ENCODE results near the gene CRIP3. TPM values are rescaled to one million over a fixed set of nuclear protein-coding genes. Genes with fewer than 3 reads are reported as not detected.

CRIP3 gene
- total RNA-seq, 2 donors from 2014 or later = not detected

DNA sequence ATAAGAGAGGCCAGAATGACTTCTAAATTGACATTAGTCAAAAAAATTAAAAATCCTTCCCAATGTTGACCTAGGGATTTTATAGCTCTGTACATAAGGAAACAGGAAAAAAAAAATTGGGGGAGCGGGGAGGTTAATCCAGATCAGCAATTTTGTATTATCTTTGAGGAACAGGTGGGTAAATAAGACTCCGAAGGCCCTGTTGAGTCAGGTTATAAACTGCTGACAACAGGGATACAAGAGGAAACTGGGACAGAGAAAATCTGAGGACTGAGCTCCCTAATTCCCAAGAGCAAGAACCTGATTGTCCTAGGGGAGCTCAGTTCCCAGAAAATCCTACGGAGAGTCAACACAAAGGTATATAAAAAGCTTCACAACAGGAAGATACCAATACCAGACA, 26.8 kb upstream of the CRIP3 start:
- Histone ChIP-seq H3K27me3 (no peaks in the 10 kb centered on the region), H3K4me3 (no peak overlapping the region), H3K36me3 (replicated peaks in 1 of 2; ENCODE audit: insufficient read depth in 1 of 2, low read depth in 2 of 2) (peaks cover 0 to 12% of the 10 kb centered on the region in 2 donors), H3K9me3 (no peaks in the 10 kb centered on the region), H3K4me1 (peaks cover 18% of the 10 kb centered on the region), H3K27ac (peak overlapping the region in 3 of 4 donors; percentile 6 to 54 (median 38))
- 44 to 57% methylated on average over 3 of the region's 3 CpGs for WGBS, 2 donors
- peak in 2 of 4 donors; percentile 23 to 53 for DNase-seq
- ATAC-seq = peak; percentile 82
- no peak for TF ChIP-seq POLR2A (IDR thresholded peaks at IDR 0.05)
- TF ChIP-seq, protein P1, sequence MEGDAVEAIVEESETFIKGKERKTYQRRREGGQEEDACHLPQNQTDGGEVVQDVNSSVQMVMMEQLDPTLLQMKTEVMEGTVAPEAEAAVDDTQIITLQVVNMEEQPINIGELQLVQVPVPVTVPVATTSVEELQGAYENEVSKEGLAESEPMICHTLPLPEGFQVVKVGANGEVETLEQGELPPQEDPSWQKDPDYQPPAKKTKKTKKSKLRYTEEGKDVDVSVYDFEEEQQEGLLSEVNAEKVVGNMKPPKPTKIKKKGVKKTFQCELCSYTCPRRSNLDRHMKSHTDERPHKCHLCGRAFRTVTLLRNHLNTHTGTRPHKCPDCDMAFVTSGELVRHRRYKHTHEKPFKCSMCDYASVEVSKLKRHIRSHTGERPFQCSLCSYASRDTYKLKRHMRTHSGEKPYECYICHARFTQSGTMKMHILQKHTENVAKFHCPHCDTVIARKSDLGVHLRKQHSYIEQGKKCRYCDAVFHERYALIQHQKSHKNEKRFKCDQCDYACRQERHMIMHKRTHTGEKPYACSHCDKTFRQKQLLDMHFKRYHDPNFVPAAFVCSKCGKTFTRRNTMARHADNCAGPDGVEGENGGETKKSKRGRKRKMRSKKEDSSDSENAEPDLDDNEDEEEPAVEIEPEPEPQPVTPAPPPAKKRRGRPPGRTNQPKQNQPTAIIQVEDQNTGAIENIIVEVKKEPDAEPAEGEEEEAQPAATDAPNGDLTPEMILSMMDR (IDR thresholded peaks at IDR 0.05) = no peak
- intact Hi-C loops (cut with DNase I) = loop anchor here (10.0 kb wide), 1 partner anchor 81 kb away; no protein-coding TSS in a partner anchor

DNA sequence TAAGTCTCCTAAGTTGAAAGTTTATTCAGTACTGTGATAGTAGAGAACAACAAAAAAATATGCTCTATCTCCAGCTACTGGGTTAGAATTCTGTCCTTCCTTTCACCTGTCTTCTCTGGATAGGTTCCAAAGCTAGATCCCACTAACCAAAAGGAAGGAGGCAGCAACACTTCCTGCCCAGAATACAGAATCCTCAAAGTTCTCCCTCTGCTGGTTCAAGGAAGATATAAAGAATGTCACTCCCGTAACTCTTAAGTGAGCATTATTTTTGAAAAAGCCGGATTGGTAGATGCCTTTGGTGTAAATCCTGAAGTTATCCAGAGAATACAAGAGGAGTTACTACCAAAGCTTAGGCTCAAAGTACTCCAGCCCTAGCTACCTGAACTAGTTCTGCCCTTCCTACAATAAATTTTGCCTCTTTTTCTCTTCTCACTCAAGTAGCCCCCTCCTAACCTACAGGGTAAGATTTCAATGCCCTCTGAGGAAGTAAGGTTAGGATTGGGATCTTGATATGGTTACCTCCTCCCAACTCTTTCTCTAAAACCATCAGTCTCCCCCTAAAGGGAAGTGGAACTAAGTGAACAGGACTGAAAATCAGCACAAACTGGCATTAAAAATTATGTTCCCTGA, 26.0 kb upstream of the CRIP3 start:
- H3K4me1 ChIP-seq = peaks cover 18% of the 10 kb centered on the region
- H3K9me3 ChIP-seq = no peaks in the 10 kb centered on the region
- peak overlapping the region in 3 of 4 donors; percentile 6 to 54 (median 9) for H3K27ac ChIP-seq
- TF ChIP-seq POLR2A (IDR thresholded peaks at IDR 0.05) = no peak
- TF ChIP-seq, protein P1 (IDR thresholded peaks at IDR 0.05) = peak in 6 of 7 experiments; percentile 13 to 62 (median 52)
- H3K36me3 ChIP-seq (replicated peaks in 1 of 2; ENCODE audit: insufficient read depth in 1 of 2, low read depth in 2 of 2) = peaks cover 0 to 3% of the 10 kb centered on the region in 2 donors
- no peak overlapping the region for H3K4me3 ChIP-seq
- 34 to 48% methylated on average over 2 of the region's 2 CpGs for WGBS, 2 donors
- H3K27me3 ChIP-seq = no peaks in the 10 kb centered on the region
- ATAC-seq (peak; percentile 68), DNase-seq (peak in 1 of 4 donors; percentile 13)
- intact Hi-C loops (cut with DNase I) = loop anchor here (10.0 kb wide), 1 partner anchor 80 kb away; no protein-coding TSS in a partner anchor

DNA sequence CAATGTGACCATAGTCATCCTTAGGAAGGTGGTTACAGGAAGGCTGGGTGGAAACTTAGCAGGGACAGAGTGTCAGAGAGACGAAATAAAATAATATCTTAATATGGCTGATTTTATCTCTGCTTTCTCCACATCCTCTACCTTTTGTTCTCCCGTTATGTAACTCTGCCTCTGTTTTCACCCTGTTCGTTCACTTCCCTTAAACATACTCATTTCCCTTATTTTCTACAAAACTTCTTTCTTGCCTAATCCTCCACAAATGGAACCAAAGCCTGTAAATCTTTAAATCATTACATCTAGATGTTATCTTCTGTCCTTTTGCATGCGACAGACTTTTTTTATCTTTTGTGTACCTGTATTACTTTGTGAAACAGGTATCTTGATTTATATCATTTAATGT, 23.3 kb upstream of the CRIP3 start:
- 67% methylated on average over 4 of the region's 4 CpGs for WGBS, 2 donors

DNA sequence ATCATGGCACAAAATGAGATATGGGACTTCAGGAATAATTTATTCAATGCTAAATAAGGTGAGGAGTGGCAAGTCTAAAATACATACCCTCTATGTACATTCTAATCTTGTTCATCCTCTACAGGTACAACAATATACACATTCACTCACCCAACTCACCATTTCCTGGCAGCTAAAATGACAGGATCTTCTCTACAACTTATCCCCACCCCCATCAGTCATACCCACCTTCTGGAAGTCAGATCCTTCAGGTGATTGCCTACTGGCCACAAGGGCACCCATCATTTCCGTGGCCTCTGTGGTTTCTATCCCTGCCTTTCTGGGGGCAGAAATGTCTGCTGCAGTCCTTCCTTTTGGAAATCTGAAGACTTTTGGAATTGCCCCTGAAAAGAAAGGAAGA, 22.8 kb upstream of the CRIP3 start:
- no peak overlapping the region for H3K27ac ChIP-seq
- no peaks in the 10 kb centered on the region for H3K27me3 ChIP-seq
- no peak for ATAC-seq
- WGBS, 2 donors = 74 to 79% methylated on average over 1 of the region's 1 CpG
- no peak for TF ChIP-seq POLR2A (IDR thresholded peaks at IDR 0.05)
- TF ChIP-seq, protein P1 (IDR thresholded peaks at IDR 0.05) = no peak
- H3K9me3 ChIP-seq = no peaks in the 10 kb centered on the region
- intact Hi-C loops (cut with DNase I) = loop anchor here (10.0 kb wide), 1 partner anchor 77 kb away; no protein-coding TSS in a partner anchor
- H3K4me1 ChIP-seq = peaks cover 25% of the 10 kb centered on the region
- no peaks in the 10 kb centered on the region for H3K36me3 ChIP-seq (replicated peaks in 1 of 2; ENCODE audit: insufficient read depth in 1 of 2, low read depth in 2 of 2)
- H3K4me3 ChIP-seq = no peak overlapping the region
- no peak for DNase-seq

More for the DNA sequence above, 23.3 kb upstream of the CRIP3 start:
- intact Hi-C loops (cut with DNase I) = loop anchor here (10.0 kb wide), 1 partner anchor 77 kb away; no protein-coding TSS in a partner anchor
- no peak overlapping the region for H3K4me3 ChIP-seq
- DNase-seq (no peak), ATAC-seq (no peak)
- no peak for TF ChIP-seq POLR2A (IDR thresholded peaks at IDR 0.05)
- TF ChIP-seq, protein P1 (IDR thresholded peaks at IDR 0.05) = no peak
- no peaks in the 10 kb centered on the region for H3K36me3 ChIP-seq (replicated peaks in 1 of 2; ENCODE audit: insufficient read depth in 1 of 2, low read depth in 2 of 2)
- H3K27ac ChIP-seq = no peak overlapping the region
- H3K9me3 ChIP-seq = no peaks in the 10 kb centered on the region
- no peaks in the 10 kb centered on the region for H3K27me3 ChIP-seq
- H3K4me1 ChIP-seq = peaks cover 25% of the 10 kb centered on the region
